ENCODE measurements around the gene SBF2. TPM values are rescaled to one million over a fixed set of nuclear protein-coding genes. Genes with fewer than 3 reads are reported as not detected.

Gene SBF2
- total RNA-seq, 1 donor = 61.2 TPM

- no peak overlapping the region for H2AFZ ChIP-seq (ENCODE audit: low read length)
- peak overlapping the region; percentile 7 for H3K4me2 ChIP-seq (ENCODE audit: insufficient read depth, low read length)
- no peak overlapping the region for H3K4me3 ChIP-seq (ENCODE audit: insufficient read depth, low read length)
- peaks cover 9% of the 10 kb centered on the region for H4K20me1 ChIP-seq (ENCODE audit: insufficient read depth, low read length)
- DNase-seq (ENCODE audit: insufficient read length, low spot score, missing footprints) = peak; percentile 45
- H3K9me3 ChIP-seq (ENCODE audit: low read depth, low read length) = no peaks in the 10 kb centered on the region
- no peaks in the 10 kb centered on the region for H3K36me3 ChIP-seq (ENCODE audit: insufficient read depth, low read length)
- H3K27ac ChIP-seq (ENCODE audit: low read depth, low read length) = no peak overlapping the region
- TF ChIP-seq CTCF (IDR thresholded peaks at IDR 0.05; ENCODE audit: extremely low read depth, low read depth, low read length) = peak; percentile 73
- H3K27me3 ChIP-seq (ENCODE audit: insufficient read depth, low read length) = no peaks in the 10 kb centered on the region
- H3K4me1 ChIP-seq (ENCODE audit: insufficient read depth, low read length) = peaks cover 5% of the 10 kb centered on the region
- peaks cover 80% of the 10 kb centered on the region for H3K79me2 ChIP-seq (ENCODE audit: insufficient read depth, low read length)
Observed at GRCh38 chr11:10208131-10208575, 85.9 kb downstream of the SBF2 start.

GRCh38 chr11:10205928-10206327, 88.1 kb downstream of the SBF2 start:
- no peak for TF ChIP-seq CTCF (IDR thresholded peaks at IDR 0.05; ENCODE audit: extremely low read depth, low read depth, low read length)
- peaks cover 16% of the 10 kb centered on the region for H3K4me1 ChIP-seq (ENCODE audit: insufficient read depth, low read length)
- no peak for DNase-seq (ENCODE audit: insufficient read length, low spot score, missing footprints)

GRCh38 chr11:10204021-10204420, 90.0 kb downstream of the SBF2 start:
- H4K20me1 ChIP-seq (ENCODE audit: insufficient read depth, low read length) = peaks cover 2% of the 10 kb centered on the region
- no peaks in the 10 kb centered on the region for H3K27me3 ChIP-seq (ENCODE audit: insufficient read depth, low read length)
- no peak overlapping the region for H3K27ac ChIP-seq (ENCODE audit: low read depth, low read length)
- no peak overlapping the region for H3K4me3 ChIP-seq (ENCODE audit: insufficient read depth, low read length)
- no peak overlapping the region for H3K4me2 ChIP-seq (ENCODE audit: insufficient read depth, low read length)
- no peaks in the 10 kb centered on the region for H3K36me3 ChIP-seq (ENCODE audit: insufficient read depth, low read length)
- H3K79me2 ChIP-seq (ENCODE audit: insufficient read depth, low read length) = peaks cover 76% of the 10 kb centered on the region
- no peak overlapping the region for H2AFZ ChIP-seq (ENCODE audit: low read length)
- DNase-seq (ENCODE audit: insufficient read length, low spot score, missing footprints) = no peak
- no peak for TF ChIP-seq CTCF (IDR thresholded peaks at IDR 0.05; ENCODE audit: extremely low read depth, low read depth, low read length)
- H3K4me1 ChIP-seq (ENCODE audit: insufficient read depth, low read length) = peaks cover 16% of the 10 kb centered on the region
- no peaks in the 10 kb centered on the region for H3K9me3 ChIP-seq (ENCODE audit: low read depth, low read length)

More at GRCh38 chr11:10205928-10206327, 88.1 kb downstream of the SBF2 start:
- no peak overlapping the region for H3K4me3 ChIP-seq (ENCODE audit: insufficient read depth, low read length)
- H3K27me3 ChIP-seq (ENCODE audit: insufficient read depth, low read length) = no peaks in the 10 kb centered on the region
- H2AFZ ChIP-seq (ENCODE audit: low read length) = no peak overlapping the region
- H3K4me2 ChIP-seq (ENCODE audit: insufficient read depth, low read length) = no peak overlapping the region
- H3K36me3 ChIP-seq (ENCODE audit: insufficient read depth, low read length) = no peaks in the 10 kb centered on the region
- H3K9me3 ChIP-seq (ENCODE audit: low read depth, low read length) = no peaks in the 10 kb centered on the region
- H4K20me1 ChIP-seq (ENCODE audit: insufficient read depth, low read length) = peaks cover 4% of the 10 kb centered on the region
- peaks cover 74% of the 10 kb centered on the region for H3K79me2 ChIP-seq (ENCODE audit: insufficient read depth, low read length)
- H3K27ac ChIP-seq (ENCODE audit: low read depth, low read length) = no peak overlapping the region

- Histone ChIP-seq H3K4me1 (ENCODE audit: insufficient read depth, low read length) (peaks cover 23% of the 10 kb centered on the region), H3K79me2 (ENCODE audit: insufficient read depth, low read length) (peaks cover 70% of the 10 kb centered on the region), H3K36me3 (ENCODE audit: insufficient read depth, low read length) (no peaks in the 10 kb centered on the region), H3K4me2 (ENCODE audit: insufficient read depth, low read length) (no peak overlapping the region), H3K27me3 (ENCODE audit: insufficient read depth, low read length) (no peaks in the 10 kb centered on the region), H4K20me1 (ENCODE audit: insufficient read depth, low read length) (no peaks in the 10 kb centered on the region), H3K27ac (ENCODE audit: low read depth, low read length) (no peak overlapping the region), H2AFZ (ENCODE audit: low read length) (no peak overlapping the region), H3K4me3 (ENCODE audit: insufficient read depth, low read length) (no peak overlapping the region), H3K9me3 (ENCODE audit: low read depth, low read length) (peaks cover 4% of the 10 kb centered on the region)
- DNase-seq (ENCODE audit: insufficient read length, low spot score, missing footprints) = no peak
- no peak for TF ChIP-seq CTCF (IDR thresholded peaks at IDR 0.05; ENCODE audit: extremely low read depth, low read depth, low read length)
Observed at GRCh38 chr11:10201343-10201742, 92.7 kb downstream of the SBF2 start.

All from osteoblast (primary cell).